Keratinocyte (primary cell): ENCODE results near the gene ASRGL1.

Experiments
- CTCF ChIP-seq, 3 experiments: IDR thresholded peaks in 1 of 3; conservative IDR thresholded peaks in 1 of 3; optimal IDR thresholded peaks in 1 of 3; 2 replicates in 2 of 3; 3 replicates in 1 of 3; pipeline versions ENCODE3 to v1.5.1; 2011; ENCODE audit warnings: low read length in 3 of 3, mild to moderate bottlenecking in 3 of 3, moderate library complexity in 2 of 3, control low read depth in 1 of 3, inconsistent platforms in 1 of 3; ENCODE audit not compliant: insufficient read depth in 2 of 3; ENCODE audit errors: extremely low read depth in 1 of 3
- EZH2 ChIP-seq: IDR thresholded peaks from one replicate; pipeline ENCODE4 v1.6.1; 2012; ENCODE audit warnings: inconsistent platforms, mild to moderate bottlenecking, low read length, moderate library complexity

- TF ChIP-seq CTCF (optimal IDR thresholded peaks at IDR 0.05 in 1 of 3, IDR thresholded peaks at IDR 0.05 in 1 of 3, conservative IDR thresholded peaks at IDR 0.05 in 1 of 3; ENCODE audit: extremely low read depth in 1 of 3, insufficient read depth in 2 of 3, low read length in 3 of 3) (no peak), EZH2 (no peak)
Observed at GRCh38 chr11:62306227-62306626, 31.0 kb upstream of the ASRGL1 start.
